Measurements from ENCODE around the gene KRTAP9-1.

GRCh38 chr17:41196068-41196467 lies 6.4 kb downstream of the KRTAP9-1 start:
- TF ChIP-seq CTCF (IDR thresholded peaks at IDR 0.05; ENCODE audit: poor library complexity, severe bottlenecking) (no peak), EZH2 (IDR thresholded peaks at IDR 0.05; ENCODE audit: borderline replicate concordance, insufficient read depth, low read length, poor library complexity, severe bottlenecking) (no peak), TAF1 (IDR thresholded peaks at IDR 0.05; ENCODE audit: low read depth) (no peak)
